Breast epithelium (tissue), 3 donors: ENCODE data around the gene DXO.

Experiments
- POLR2A ChIP-seq: fragments of 450-650 bp; IDR thresholded peaks from one replicate; pipeline ENCODE4 v1.6.1; 2016; ENCODE audit warnings: antibody characterized with exemption, mild to moderate bottlenecking, moderate library complexity
- POLR2AphosphoS5 ChIP-seq, 3 donors: sonication (generic); formaldehyde crosslinking; IDR thresholded peaks; one replicate each; pipeline ENCODE4 v1.6.1; 2017; ENCODE audit warnings: antibody characterized with exemption in 3 of 3
- TF ChIP-seq, protein P1 (sequence below), 3 donors: fragments of 450-650 bp; IDR thresholded peaks; one replicate each; pipeline ENCODE4 v1.5.1; 2016 to 2017; ENCODE audit warnings: antibody characterized with exemption in 3 of 3, mild to moderate bottlenecking in 3 of 3, moderate library complexity in 3 of 3

DNA sequence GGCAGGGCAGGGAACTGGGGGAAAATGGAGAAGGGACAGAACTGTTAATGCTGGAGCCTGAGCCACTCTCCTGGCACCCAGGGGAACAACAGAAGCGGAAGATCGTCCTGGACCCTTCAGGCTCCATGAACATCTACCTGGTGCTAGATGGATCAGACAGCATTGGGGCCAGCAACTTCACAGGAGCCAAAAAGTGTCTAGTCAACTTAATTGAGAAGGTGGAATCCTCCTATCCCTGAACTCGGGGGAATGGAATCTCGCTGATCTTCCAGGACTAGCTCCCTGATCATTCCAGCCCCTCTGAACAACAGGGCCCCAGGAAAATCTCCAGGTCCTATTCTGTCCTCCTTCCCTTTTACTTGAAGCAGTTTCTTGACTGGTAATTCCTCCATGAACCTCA lies 24.1 kb downstream of the DXO start:
- TF ChIP-seq, protein P1, sequence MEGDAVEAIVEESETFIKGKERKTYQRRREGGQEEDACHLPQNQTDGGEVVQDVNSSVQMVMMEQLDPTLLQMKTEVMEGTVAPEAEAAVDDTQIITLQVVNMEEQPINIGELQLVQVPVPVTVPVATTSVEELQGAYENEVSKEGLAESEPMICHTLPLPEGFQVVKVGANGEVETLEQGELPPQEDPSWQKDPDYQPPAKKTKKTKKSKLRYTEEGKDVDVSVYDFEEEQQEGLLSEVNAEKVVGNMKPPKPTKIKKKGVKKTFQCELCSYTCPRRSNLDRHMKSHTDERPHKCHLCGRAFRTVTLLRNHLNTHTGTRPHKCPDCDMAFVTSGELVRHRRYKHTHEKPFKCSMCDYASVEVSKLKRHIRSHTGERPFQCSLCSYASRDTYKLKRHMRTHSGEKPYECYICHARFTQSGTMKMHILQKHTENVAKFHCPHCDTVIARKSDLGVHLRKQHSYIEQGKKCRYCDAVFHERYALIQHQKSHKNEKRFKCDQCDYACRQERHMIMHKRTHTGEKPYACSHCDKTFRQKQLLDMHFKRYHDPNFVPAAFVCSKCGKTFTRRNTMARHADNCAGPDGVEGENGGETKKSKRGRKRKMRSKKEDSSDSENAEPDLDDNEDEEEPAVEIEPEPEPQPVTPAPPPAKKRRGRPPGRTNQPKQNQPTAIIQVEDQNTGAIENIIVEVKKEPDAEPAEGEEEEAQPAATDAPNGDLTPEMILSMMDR (IDR thresholded peaks at IDR 0.05) = no peak
- TF ChIP-seq POLR2A (no peak), POLR2AphosphoS5 (IDR thresholded peaks at IDR 0.05) (no peak)
